ENCODE results near the gene ERICH3.

The ERICH3 gene

GRCh38 chr1:74611887-74612286 lies 61.7 kb downstream of the ERICH3 start:
- DNase-seq (ENCODE audit: extremely low read depth, low read depth): no peak
- TF ChIP-seq CTCF (IDR thresholded peaks at IDR 0.05; ENCODE audit: low read depth, low read length): no peak

GRCh38 chr1:74610961-74611360 lies 62.6 kb downstream of the ERICH3 start:
- no peak for TF ChIP-seq CTCF (IDR thresholded peaks at IDR 0.05; ENCODE audit: low read depth, low read length)
- no peak for DNase-seq (ENCODE audit: extremely low read depth, low read depth)

GRCh38 chr1:74609810-74610371 lies 63.7 kb downstream of the ERICH3 start:
- no peak for TF ChIP-seq CTCF (IDR thresholded peaks at IDR 0.05; ENCODE audit: low read depth, low read length)
- DNase-seq (ENCODE audit: extremely low read depth, low read depth): no peak

GRCh38 chr1:74596717-74597116 lies 76.9 kb downstream of the ERICH3 start:
- no peak for TF ChIP-seq CTCF (IDR thresholded peaks at IDR 0.05; ENCODE audit: low read depth, low read length)
- DNase-seq (ENCODE audit: extremely low read depth, low read depth): no peak

DNA sequence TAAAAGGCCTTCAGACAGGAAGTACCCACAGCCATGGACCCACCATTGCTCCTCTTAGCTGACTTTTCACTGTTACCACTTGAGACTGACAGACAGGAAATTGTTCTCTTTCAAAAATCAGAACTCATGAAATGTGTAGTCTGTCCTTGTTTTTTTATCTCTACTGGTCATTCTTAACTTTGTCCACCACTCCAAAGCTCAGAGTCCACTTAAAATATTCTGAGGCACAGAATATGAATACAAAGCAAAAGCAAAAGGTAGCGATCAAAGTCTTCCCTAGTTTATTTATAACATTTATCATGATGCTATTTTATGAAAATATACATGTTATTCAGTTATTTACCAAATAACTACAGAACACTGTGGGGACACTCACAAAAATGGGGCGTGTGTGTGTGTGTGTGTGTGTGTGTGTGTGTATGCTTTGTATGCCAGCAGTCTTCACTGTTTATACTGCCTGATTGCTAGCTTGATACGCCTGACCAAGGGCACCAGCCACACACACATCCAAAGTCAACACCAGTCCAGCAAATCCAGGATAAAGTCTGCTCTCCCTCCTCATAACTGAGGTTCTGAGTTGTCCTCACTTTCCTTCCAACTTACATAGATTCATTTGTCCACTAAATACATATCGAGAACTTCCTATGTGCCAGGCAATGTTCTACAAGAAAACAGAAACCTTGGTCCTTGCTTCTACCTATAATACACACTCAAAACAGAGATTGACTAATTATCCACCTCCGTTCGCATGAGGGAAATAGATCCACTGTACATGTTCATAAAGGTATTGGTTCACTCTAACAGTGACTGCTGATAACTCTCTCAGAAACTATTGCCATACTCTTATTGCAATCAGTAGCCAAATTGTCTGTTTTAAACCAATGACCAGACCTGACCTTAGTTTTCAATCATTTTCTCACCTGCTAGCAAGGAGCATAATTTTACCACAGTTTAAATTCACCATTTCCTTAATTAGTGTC lies 79.4 kb downstream of the ERICH3 start:
- no peak for DNase-seq (ENCODE audit: extremely low read depth, low read depth)
- TF ChIP-seq CTCF (IDR thresholded peaks at IDR 0.05; ENCODE audit: low read depth, low read length): no peak

DNA sequence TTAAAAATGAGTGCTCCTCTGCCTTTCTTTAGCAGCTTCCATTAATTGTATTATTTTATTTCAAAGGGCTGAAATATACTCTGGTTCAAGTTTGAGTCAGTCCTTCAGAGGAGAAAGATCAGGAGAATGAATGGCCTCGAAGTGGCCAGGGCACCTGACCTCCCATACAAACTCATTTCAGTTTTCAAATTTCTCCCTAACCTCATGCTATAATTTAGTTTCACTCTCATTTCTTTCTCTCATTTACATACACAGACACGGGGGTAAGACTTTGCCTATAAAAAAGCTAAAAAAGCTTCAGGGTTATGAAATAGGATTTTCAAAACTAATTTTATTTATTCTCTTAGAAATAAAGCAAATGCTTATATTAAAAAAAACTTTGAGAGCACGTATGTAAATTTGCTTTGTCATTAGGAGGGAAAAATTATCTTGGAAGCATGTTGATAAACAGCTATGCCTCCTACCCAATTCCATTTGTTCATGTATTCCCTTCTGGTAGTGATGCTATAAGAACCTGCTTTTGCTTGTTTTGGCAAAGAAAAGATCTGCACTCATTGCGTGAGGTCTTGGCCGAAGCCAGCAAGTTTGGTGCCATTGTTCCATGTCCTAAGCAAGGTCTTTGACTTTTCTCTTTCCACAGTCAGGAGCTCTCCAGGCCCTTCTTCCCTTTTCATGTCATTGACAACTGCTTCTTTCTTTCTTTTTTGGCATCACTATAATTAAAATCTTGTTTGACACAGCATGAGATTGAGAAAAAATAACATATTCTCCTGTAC lies 80.8 kb downstream of the ERICH3 start:
- DNase-seq (ENCODE audit: extremely low read depth, low read depth): no peak
- TF ChIP-seq CTCF (IDR thresholded peaks at IDR 0.05; ENCODE audit: low read depth, low read length): no peak

Data from AG09319 (cell line).